ENCODE measurements around the gene GARNL3.

GARNL3 gene

GRCh38 chr9:127313042-127313560 lies 48.5 kb downstream of the GARNL3 start:
- no peak for DNase-seq

- no peak for DNase-seq
Observed at GRCh38 chr9:127314911-127315310, 50.3 kb downstream of the GARNL3 start.

- no peak for DNase-seq
Observed at GRCh38 chr9:127316586-127317323, 52.2 kb downstream of the GARNL3 start.

GRCh38 chr9:127318651-127319167 lies 54.1 kb downstream of the GARNL3 start:
- DNase-seq = no peak

- DNase-seq = no peak
Observed at GRCh38 chr9:127319366-127320114, 55.0 kb downstream of the GARNL3 start.

GRCh38 chr9:127320115-127320378 lies 55.5 kb downstream of the GARNL3 start:
- no peak for DNase-seq

GRCh38 chr9:127323393-127323792 lies 58.8 kb downstream of the GARNL3 start:
- DNase-seq = no peak

GRCh38 chr9:127330501-127330900 lies 65.9 kb downstream of the GARNL3 start:
- DNase-seq = no peak

- no peak for DNase-seq
Observed at GRCh38 chr9:127333221-127334064, 68.9 kb downstream of the GARNL3 start.

GRCh38 chr9:127334725-127335124 lies 70.2 kb downstream of the GARNL3 start:
- DNase-seq = no peak

GRCh38 chr9:127336086-127336485 lies 71.5 kb downstream of the GARNL3 start:
- DNase-seq = no peak

- DNase-seq = no peak
Observed at GRCh38 chr9:127336506-127337352, 72.2 kb downstream of the GARNL3 start.

GRCh38 chr9:127340721-127341120 lies 76.1 kb downstream of the GARNL3 start:
- DNase-seq = no peak

- no peak for DNase-seq
Observed at GRCh38 chr9:127341152-127341551, 76.6 kb downstream of the GARNL3 start.

GRCh38 chr9:127344368-127345000 lies 79.9 kb downstream of the GARNL3 start:
- DNase-seq = no peak

- no peak for DNase-seq
Observed at GRCh38 chr9:127345566-127345965, 81.0 kb downstream of the GARNL3 start.

- no peak for DNase-seq
Observed at GRCh38 chr9:127346584-127346983, 82.0 kb downstream of the GARNL3 start.

GRCh38 chr9:127347831-127348776 lies 83.5 kb downstream of the GARNL3 start:
- no peak for DNase-seq

- no peak for DNase-seq
Observed at GRCh38 chr9:127349483-127350113, 85.0 kb downstream of the GARNL3 start.

All from activated CD4-positive, alpha-beta T cell treated with anti-CD3 and anti-CD28 coated beads for 4 hours (primary cell).